HepG2 (cell line): Measurements from ENCODE around the gene ITGB2. TPM values are rescaled to one million over a fixed set of nuclear protein-coding genes. Genes with fewer than 3 reads are reported as not detected.

Source experiments
- EEA1 ChIP-seq: sonication (generic); formaldehyde crosslinking; IDR thresholded peaks from 2 replicates; pipeline ENCODE4 v1.5.1; 2020; ENCODE audit warnings: mild to moderate bottlenecking, missing genetic modification reagents, borderline replicate concordance
- HOXA3 ChIP-seq: sonication (generic); formaldehyde crosslinking; IDR thresholded peaks from 2 replicates; pipeline ENCODE4 v1.5.0; 2020; ENCODE audit warnings: missing genetic modification reagents
- LCORL ChIP-seq, 2 experiments: fragments of 450-650 bp in 1 of 2; sonication (generic) in 1 of 2; formaldehyde crosslinking in 1 of 2; IDR thresholded peaks; 2 replicates each; pipeline versions ENCODE4 v1.5.0 to v1.6.1; 2017 to 2020; ENCODE audit warnings: antibody characterized with exemption in 1 of 2, missing genetic modification reagents in 1 of 2
- NFAT5 ChIP-seq: sonication (generic); formaldehyde crosslinking; IDR thresholded peaks from 2 replicates; pipeline ENCODE4 v1.4.0; 2020; ENCODE audit warnings: missing genetic modification reagents
- NFKB2 ChIP-seq: sonication (generic); formaldehyde crosslinking; IDR thresholded peaks from 2 replicates; pipeline ENCODE4 v1.4.0; 2020; ENCODE audit warnings: missing genetic modification reagents, borderline replicate concordance
- PRPF4 ChIP-seq: fragments of 200-400 bp; formaldehyde crosslinking; IDR thresholded peaks from 2 replicates; pipeline ENCODE4 v1.6.1; 2016; ENCODE audit warnings: low read length, low read depth; ENCODE audit not compliant: poor library complexity, severe bottlenecking
- SALL2 ChIP-seq: sonication (generic); formaldehyde crosslinking; IDR thresholded peaks from 2 replicates; pipeline ENCODE4 v1.8.1; 2023; ENCODE audit warnings: mild to moderate bottlenecking, missing genetic modification reagents, inconsistent platforms
- ZBTB37 ChIP-seq: sonication (generic); formaldehyde crosslinking; IDR thresholded peaks from 2 replicates; pipeline ENCODE4 v1.4.0; 2020; ENCODE audit warnings: mild to moderate bottlenecking, missing genetic modification reagents
- ZNF558 ChIP-seq: sonication (generic); formaldehyde crosslinking; IDR thresholded peaks from 2 replicates; pipeline ENCODE4 v1.9.0; 2022; ENCODE audit warnings: mild to moderate bottlenecking, missing genetic modification reagents, borderline replicate concordance
- polyA plus RNA-seq, 8 experiments: library from polyadenylated mRNA; depleted of rRNA in 3 of 8; stranded (reverse) in 7 of 8; unstranded in 1 of 8; fragments of >200 nt; fragmentation: Illumina TruSeq in 4 of 8; extraction: Trizol in 4 of 8; gene quantifications; 2 replicates each; pipeline versions ENCODE4 v1.2.1 to v1.2.3, GENCODE V29; 2011 to 2016; ENCODE audit warnings: low read depth in 4 of 8, missing spikeins in 1 of 8, mixed read lengths in 1 of 8; ENCODE audit not compliant: insufficient read depth in 1 of 8
- total RNA-seq, 5 experiments: library from RNA; depleted of rRNA; stranded (reverse); fragments of >200 nt; fragmentation: Illumina TruSeq; extraction: Trizol; gene quantifications; 2 replicates each; pipeline ENCODE4 v1.2.3, GENCODE V29; 2016; ENCODE audit warnings: low read depth in 1 of 5

ITGB2 gene
- total and polyA plus RNA-seq, 2 of the 13 experiments (the other 11 are each of a cell fraction or from before 2014, with no cell fraction given), result 4.2 to 18.0 TPM

GRCh38 chr21:44874497-44875315 is 46.0 kb downstream of the ITGB2 start (continued):
- TF ChIP-seq NFAT5 (CRISPR knock-in tag) (no peak), NFKB2 (CRISPR knock-in tag) (0 out of 2 replicates have a peak, but pooled peaks have one; percentile 21), SALL2 (CRISPR knock-in tag) (no peak), LCORL (IDR thresholded peaks at IDR 0.05) (no peak), LCORL (CRISPR knock-in tag; IDR thresholded peaks at IDR 0.05) (0 out of 2 replicates have a peak, but pooled peaks have one; percentile 19), ZBTB37 (CRISPR knock-in tag) (0 out of 2 replicates have a peak, but pooled peaks have one; percentile 68), HOXA3 (CRISPR knock-in tag) (peak; percentile 26; the same call in 1 of the 2 replicates), PRPF4 (peak; percentile 1), EEA1 (no peak), ZNF558 (0 out of 2 replicates have a peak, but pooled peaks have one; percentile 53)
